ENCODE results near the gene TOM1L2.

GRCh38 chr17:17836250-17836817 is 135.9 kb downstream of the TOM1L2 start:
- no peak for TF ChIP-seq FOXK2 (IDR thresholded peaks at IDR 0.05)
- no peak for TF ChIP-seq FOXM1 (IDR thresholded peaks at IDR 0.05; ENCODE audit: borderline replicate concordance)
- TF ChIP-seq FOXA1 (IDR thresholded peaks at IDR 0.05): no peak
- no peak for TF ChIP-seq BHLHE40 (IDR thresholded peaks at IDR 0.05; ENCODE audit: borderline replicate concordance)
- TF ChIP-seq L3MBTL2 (conservative IDR thresholded peaks at IDR 0.05): no peak
- TF ChIP-seq TARDBP (IDR thresholded peaks at IDR 0.05): no peak
- no peak for TF ChIP-seq SUZ12 (IDR thresholded peaks at IDR 0.05)
- TF ChIP-seq SP1 (IDR thresholded peaks at IDR 0.05): no peak
- no peak; the same call in 1 of the 2 replicates for TF ChIP-seq CTBP1 (IDR thresholded peaks at IDR 0.05; ENCODE audit: borderline replicate concordance)
- no peak for TF ChIP-seq NFRKB (IDR thresholded peaks at IDR 0.05)
